Mucosa of gallbladder (tissue), 1 donor: Measurements from ENCODE around the gene MRPS18B. TPM values are rescaled to one million over a fixed set of nuclear protein-coding genes. Genes with fewer than 3 reads are reported as not detected.

Experiments used
- DNase-seq: peaks from one replicate; pipeline ENCODE4 v3.0.0-alpha.2; 2020; ENCODE audit warnings: low spot score
- total RNA-seq: library from RNA; stranded (reverse); gene quantifications from one replicate; pipeline ENCODE4 v1.2.1, GENCODE V29; 2021
- donor health status: DM: no; HTN: no; CAD: no.

MRPS18B gene
- total RNA-seq = 45.2 TPM

DNA sequence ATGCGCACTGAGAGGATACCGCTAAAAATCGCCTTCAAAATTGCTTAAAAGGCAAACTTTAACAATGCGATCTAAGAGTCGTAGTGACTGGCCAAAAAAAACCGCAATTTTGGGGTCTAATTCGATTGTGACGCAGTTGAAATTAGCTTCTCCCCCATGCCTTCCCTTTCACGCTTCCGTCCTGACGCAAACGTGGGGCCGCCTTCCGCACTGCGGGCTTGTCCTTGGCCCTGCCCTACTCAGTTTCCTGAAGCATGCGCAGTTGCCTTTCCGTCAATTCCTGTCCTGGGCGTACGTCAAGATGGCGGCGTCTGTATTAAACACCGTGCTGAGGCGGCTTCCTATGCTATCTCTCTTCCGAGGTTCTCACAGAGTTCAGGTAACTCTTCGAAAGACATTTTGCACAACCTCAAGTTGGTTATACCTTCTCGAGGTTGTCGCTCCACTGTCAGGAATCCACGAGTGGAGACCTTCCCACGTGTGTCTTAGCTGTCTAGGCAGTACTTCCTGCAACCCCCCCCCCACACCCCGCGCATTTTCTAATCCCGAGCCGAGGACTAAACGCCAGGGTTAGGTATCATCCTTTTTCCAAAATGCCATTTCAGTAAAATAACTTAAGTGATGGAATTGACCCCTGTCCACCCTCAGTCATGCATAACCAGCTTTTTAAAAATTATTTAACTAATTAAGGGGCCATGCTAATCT, at the start of gene MRPS18B:
Gene MRPS18B (plus strand): TSS at position 276 of the 705 bp plus-strand sequence. CDS start 26 bp downstream, at position 302.
- peak; percentile 98 for DNase-seq

DNA sequence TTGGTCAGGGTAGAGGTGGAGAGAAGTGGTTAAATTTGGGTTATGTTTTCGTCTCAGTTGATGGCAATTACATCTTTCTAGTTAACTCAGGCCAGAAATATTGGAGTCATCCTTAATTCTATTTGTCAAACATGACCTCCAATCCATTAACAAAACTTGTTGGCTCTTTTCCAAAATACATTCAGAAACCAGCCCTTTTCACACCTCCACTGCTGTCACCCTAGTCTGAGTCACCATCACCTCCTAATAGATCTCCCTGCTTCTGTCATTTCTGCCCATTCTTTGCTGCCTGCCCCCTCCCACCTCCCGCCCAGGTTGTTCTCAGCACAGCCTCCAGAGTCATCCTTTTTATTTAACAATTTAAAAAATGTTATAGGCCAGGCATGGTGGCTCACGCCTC, 49.4 kb upstream of the MRPS18B start:
- DNase-seq = no peak

DNA sequence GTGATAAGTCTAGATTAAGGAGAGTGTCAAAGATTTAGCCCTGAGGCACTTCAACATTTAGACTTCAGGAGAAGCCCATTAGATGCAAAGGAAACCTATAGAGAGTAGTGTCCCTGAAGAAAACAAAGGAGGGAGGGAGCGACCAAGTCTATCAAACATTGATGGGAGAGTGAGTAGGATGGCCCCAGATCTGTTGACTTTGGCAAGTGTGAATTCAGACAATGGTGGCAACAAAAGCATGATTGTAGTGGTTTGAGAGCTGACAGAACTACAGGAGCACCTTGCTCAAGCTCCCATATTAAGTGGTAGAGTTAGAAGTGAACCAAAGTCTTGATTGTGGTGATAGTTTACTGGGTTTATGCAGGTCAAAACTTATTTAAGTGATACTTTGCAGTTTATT, 47.4 kb upstream of the MRPS18B start:
- no peak for DNase-seq

DNA sequence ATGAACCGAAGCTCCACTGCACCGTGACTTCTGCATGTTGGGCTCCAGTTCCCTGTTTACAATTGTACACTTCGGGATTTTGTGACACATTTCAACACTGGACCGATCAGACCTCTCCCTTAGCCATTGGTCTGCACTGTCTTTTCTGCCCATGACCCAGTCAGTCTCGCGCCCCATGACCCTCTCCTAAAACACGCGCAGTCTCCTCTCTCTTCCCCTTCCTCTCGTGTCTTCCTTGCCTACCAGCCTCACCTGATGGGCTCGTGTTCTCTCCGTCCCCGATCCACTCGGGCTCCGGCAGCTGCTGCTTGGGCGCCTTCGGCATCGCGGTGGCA, 46.9 kb upstream of the MRPS18B start:
- DNase-seq = no peak

DNA sequence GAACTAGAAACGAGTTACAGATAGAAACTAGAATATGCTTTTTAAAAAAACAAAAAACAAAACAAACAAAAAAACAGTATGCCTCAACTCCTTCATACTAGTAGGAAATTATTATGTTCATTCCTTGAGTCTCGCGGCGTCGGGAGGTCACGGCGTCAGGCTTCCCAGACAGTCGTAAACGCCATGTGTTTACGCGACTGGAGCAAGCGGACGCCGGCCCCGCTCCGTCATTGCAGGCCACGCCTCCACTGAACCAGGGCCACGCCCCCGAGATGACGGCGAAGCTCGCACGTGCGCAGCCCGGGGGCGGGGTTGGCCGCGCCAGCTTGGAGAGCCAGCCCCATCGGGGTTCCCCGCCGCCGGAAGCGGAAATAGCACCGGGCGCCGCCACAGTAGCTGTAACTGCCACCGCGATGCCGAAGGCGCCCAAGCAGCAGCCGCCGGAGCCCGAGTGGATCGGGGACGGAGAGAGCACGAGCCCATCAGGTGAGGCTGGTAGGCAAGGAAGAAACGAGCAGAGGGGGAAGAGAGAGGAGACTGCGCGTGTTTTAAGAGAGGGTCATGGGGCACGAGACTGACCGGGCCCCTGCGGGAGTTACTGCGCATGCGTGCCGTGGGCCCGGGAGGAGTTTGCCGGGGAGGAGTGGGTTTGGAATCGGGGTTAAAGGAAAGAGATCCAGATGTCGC, 46.4 kb upstream of the MRPS18B start, which contains the start of gene ABCF1:
Gene ABCF1 (plus strand): TSS at position 368 of the 687 bp plus-strand sequence. CDS start 46 bp downstream, at position 414.
- peak; percentile 98 for DNase-seq

DNA sequence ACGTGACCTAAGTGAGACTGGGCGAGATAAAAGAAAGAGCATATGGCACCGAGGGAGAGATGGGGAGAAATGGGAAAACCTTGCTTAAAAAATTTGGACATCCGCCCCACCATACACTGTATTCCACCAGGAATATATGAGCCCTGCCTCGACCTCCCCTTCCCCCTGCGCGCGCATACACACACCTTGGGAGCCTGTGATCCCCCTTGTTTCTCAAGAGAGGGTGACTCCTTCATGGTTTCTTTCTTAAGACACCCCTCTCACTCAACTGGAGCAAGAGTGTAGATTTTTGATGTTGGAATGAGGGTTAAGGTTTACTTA, 45.9 kb upstream of the MRPS18B start:
- no peak for DNase-seq

DNA sequence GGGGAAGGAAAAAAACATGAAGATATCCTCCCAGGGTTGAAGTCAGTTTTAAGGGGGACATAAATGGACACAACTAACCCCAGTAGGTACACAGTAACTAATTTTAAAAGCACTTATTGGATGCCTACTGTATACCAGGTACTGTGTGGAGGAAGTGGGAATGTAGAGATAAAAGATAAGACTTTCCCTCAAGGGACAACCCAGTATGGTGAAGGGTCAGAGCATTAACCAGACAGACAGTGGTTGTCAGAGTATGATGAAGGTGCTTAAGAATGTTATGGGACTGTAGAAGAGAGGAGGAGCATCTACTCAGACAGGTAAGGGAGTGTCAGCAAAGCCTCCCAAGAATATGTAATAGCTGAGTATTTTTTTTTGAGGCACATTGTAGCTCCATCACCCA, 45.5 kb upstream of the MRPS18B start:
- DNase-seq = no peak

DNA sequence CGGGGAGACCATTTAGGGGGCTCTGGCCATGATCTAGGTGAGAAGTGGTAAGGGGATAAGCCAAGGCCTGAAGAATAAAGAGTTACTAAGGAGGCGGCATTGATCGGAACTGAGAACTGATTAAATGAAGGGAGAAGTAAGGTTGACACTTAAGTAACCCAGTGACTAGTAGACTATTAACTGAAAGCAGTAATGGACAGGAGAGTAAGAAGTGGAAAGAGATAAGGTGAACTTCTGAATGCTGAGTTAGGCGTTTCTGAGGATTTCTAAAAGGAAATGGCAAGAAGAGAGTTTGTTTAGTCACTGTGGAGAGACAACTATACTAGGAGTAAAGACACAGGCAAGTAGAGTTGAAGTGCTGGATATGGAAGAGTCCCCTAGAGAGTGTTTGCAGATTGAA, 44.5 kb upstream of the MRPS18B start:
- DNase-seq = no peak

DNA sequence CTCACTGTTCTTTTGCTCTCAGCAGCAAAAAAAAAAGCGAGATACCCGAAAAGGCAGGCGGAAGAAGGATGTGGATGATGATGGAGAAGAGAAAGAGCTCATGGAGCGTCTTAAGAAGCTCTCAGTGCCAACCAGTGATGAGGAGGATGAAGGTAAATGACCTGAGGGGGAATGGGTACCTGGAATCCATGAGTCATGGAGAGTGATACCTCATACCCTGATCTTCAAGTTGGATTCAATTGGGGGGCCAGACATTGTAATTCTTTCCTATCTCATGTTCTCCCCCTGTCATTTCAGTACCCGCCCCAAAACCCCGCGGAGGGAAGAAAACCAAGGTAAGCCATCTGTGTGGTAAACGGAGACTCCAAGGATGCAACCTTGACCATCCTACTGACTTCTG, 39.6 kb upstream of the MRPS18B start:
- DNase-seq = no peak

DNA sequence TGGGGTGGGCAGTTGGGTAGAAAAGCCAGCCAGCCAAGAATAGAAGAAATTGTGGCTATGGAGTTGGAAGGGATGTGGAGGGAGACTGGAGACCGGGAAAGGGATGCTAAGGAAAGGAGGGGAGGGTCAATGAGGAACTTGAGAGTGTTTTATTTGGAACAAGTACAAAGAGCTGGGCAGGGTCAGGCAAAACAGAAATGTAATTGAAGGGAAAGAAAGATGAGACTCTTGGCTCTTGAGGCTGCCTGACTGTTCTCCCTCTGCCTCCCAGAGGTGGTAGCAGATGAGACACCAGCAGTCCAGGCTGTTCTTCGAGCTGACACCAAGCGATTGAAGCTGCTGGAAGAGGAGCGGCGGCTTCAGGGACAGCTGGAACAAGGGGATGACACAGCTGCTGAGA, 33.7 kb upstream of the MRPS18B start:
- no peak for DNase-seq

DNA sequence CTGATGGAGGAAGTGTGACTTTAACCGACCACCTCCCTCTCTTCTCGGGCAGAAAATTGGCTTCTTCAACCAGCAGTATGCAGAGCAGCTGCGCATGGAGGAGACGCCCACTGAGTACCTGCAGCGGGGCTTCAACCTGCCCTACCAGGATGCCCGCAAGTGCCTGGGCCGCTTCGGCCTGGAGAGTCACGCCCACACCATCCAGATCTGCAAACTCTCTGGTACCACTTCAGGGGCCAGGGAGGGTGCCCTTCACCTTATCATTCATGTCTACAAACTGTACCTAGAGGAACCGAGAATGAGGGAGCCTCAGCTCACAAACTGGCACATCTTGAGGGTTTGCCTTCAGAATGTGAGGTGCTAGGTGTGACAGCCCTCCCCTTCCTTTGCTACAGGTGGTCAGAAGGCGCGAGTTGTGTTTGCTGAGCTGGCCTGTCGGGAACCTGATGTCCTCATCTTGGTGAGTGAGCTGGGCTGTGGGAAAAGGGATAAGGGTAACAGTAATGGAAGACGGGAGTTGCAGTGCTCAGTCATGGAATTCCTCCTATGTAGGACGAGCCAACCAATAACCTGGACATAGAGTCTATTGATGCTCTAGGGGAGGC, 27.8 kb upstream of the MRPS18B start:
- no peak for DNase-seq

DNA sequence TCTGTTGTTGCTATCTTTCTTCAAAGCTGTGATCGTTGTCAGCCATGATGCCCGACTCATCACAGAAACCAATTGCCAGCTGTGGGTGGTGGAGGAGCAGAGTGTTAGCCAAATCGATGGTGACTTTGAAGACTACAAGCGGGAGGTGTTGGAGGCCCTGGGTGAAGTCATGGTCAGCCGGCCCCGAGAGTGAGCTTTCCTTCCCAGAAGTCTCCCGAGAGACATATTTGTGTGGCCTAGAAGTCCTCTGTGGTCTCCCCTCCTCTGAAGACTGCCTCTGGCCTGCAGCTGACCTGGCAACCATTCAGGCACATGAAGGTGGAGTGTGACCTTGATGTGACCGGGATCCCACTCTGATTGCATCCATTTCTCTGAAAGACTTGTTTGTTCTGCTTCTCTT, 27.1 kb upstream of the MRPS18B start:
- DNase-seq = no peak

DNA sequence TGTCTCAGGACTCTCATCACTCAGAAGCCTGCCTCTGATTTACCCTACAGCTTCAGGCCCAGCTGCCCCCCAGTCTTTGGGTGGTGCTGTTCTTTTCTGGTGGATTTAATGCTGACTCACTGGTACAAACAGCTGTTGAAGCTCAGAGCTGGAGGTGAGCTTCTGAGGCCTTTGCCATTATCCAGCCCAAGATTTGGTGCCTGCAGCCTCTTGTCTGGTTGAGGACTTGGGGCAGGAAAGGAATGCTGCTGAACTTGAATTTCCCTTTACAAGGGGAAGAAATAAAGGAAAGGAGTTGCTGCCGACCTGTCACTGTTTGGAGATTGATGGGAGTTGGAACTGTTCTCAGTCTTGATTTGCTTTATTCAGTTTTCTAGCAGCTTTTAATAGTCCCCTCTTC, 26.6 kb upstream of the MRPS18B start:
- DNase-seq = no peak

DNA sequence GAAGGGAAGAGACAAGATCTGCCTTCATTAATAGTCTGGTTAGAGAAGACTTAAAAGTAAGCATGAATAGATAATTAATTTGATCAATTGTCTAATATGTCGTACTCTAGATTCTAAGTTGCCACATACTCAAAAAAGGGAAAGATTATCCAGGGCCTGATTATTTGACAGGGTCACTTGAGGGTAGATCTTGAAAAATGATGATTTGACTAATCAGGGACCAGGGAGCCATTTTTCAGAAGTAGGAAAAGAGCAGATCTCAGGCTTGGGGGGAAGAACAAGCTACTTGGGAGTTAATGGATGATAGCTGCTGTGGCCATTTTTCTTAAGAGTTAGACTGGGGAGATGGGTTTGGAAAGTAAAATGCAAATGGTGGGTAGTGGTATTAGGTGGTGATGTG, 25.4 kb upstream of the MRPS18B start:
- DNase-seq = no peak

DNA sequence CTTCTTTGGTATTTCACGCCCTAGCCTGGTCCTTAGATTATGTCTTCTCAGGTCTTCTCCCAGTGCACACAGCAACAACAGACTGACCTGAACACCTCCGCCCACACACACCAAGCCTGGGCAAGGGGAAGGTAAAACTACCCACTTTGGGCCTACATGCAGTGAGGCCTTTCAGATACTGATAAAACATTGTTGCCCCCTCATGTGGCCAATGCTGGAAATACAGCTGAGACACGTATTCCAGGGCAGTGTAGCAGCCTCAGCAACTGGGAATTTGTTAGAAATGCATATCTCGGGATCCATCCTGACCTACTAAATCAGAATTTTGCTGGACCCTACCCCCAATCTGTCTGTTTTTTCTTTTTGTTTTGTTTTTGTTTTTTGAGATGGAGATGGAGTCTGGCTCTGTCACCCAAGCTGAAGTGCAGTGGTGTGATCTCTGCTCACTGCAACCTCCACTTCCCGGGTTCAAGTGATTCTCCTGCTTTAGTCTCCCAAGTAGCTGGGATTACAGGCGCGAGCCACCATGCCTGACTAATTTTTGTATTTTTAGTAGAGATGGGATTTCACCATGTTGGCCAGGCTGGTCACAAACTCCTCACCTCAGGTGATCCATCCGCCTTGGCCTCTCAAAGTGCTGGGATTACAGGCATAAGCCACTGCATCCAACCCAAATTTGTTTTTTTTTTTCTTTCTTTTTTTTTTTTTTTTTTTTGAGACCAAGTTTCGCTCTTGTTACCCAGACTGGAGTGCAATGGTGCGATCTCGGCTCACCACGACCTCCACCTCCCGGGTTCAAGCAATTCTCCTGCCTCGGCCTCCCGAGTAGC, 20.1 kb upstream of the MRPS18B start:
- peak; percentile 87 for DNase-seq

DNA sequence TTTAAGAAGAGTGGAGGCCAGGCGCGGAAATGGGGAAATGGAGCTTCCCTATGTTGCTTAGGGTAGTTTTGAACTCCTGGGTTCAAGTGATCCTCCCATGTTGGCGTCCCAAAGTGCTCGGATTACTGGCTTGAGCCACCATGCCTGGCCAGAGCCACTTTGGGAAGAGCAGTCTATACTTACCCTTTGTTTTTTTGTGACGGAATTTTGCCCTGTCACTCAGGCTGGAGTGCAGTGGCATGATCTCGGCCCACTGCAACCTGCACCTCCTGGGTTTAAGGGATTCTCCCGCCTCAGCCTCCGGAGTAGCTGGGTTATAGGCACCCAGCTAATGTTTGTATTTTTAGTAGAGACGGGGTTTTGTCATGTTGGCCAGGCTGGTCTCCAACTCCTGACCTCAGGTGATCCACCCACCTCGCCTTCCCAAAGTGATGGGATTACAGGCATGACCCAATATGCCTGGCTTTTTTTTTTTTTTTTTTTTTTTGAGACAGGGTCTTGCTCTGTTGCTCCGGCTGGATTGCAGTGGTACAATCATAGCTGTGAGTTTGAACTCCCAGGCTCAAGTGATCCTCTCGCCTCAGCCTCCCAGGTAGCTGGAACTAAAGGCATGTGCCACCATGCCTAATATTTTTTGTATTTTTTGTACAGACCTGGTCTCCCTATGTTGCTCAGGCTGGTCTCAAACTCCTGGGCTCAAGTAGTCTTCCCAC, 18.6 kb upstream of the MRPS18B start:
- DNase-seq = no peak

DNA sequence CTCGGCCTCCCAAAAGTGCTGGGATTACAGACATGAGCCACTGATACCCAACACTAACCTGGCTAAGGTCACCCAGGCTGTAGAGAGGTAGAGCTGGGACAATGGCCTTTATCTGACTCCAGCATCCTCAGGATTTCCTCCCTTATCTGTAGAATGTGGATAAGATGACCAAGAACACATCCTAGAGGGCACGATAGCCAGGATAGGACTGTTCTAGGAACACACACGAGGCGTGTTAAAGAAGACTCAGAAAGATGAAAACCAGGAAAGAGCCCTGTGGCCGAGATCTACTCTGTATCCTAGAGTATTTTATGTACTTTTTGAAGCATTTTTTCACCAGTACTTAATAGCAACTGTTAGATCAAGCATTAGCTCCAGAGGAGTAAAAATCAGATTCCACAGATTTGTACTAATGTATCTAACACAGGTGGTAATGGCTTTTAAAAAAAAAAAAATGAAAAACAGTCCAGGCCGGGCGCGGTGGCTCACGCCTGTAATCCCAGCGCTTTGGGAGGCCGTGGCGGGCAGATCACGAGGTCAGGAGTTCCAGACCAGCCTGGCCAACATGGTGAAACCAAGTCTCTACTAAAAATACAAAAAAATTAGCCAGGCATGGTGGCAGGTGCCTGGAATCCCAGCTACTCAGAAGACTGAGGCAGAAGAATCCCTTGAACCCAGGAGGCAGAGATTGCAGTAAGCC, 17.9 kb upstream of the MRPS18B start:
- no peak for DNase-seq

DNA sequence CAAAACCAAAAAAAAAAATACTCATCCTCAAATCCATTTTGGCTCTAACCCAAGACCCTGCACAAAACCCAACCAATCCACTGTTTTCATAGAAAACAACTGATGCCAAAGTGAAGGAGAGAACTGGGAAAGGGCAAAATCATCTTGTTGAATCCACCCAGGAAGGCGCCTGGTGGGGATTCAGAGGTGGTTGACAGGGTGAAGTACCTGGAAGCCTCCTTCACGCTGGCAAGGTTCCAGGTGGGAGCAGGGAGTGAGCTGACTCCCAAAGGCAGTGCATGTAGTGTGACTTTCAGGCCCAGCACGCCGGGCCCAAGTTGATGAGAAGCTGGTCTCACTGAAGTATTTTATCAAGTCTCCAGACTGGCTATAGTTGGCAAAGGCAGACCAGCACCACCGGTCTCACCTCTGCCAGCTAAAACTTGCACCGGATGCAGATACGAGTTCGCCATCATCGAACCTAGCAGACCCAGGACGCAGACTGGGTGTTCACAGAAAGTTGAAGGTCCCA, 17.1 kb upstream of the MRPS18B start:
- DNase-seq = no peak

DNA sequence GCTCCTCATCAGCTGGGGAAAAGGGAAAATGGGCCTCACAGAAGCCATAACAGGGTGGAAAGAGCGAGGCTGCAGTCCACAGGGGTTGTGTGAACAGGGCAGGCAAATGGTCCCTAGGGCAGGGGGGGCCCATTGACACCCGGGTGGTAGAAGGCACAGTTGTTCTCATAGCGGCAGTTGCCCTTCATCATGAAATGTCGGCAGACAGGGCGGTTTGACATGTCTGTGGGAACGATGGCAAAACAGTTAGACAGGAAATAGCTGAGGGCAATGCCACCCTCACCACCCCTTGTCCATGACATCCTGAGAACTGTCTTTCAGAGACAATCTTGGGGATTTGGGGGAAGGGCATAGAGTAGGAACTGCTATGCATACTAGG, 16.2 kb upstream of the MRPS18B start:
- DNase-seq = no peak

DNA sequence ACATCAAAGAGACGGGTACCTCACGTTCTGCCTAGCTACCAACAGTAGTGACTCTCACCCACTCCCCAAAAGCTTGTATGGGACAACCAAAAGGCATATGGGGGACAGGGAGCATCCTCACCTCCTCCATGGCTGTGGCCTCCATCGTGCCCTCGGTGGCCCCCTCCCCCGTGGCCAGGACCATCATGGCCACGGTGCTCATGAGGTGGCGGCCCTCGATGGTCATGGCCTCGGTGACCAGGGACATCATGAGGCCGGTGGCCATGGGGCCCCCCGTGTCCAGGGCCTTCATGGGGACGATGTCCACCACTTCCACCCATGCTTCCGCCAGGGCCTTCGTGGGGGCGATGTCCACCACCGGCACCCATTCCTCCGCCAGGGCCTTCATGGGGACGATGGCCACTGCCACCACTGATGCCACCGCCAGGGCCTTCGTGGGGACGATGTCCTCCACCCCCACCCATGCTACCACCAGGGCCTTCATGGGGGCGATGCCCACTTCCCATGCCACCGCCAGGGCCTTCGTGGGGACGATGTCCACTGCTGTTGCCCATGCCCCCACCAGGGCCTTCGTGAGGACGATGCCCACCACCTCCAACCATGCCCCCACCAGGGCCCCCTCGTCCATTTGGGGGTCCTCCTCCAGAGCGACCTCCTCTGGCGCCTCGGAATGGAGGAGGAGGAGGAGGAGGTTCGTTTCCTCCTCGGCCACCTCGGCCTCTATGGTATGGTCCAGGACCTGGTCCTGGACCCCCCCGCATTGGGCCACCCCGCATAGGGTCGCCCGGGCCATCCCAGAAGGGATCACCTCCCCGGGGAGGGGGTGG, 15.6 kb upstream of the MRPS18B start:
- no peak for DNase-seq
